ENCODE measurements around the gene AOC2. TPM values are rescaled to one million over a fixed set of nuclear protein-coding genes. Genes with fewer than 3 reads are reported as not detected.

The AOC2 gene
- total RNA-seq, 2 experiments from 2014 or later: 2.0 to 2.6 TPM

GRCh38 chr17:42806249-42806648 lies 38.1 kb upstream of the AOC2 start:
- H3K9me3 Mint-ChIP-seq: no peaks in the 10 kb centered on the region
- peaks cover 8% of the 10 kb centered on the region for H3K36me3 Mint-ChIP-seq (ENCODE audit: low read depth)
- CTCF ChIA-PET: interaction anchor here (0.9 to 1.3 kb wide), 3 partner anchors 12 to 17 kb away, joined by 3 to 8 read pairs (median 6); partner anchors contain the start of gene BECN1
- no peaks in the 10 kb centered on the region for H3K4me1 Mint-ChIP-seq (ENCODE audit: low read depth)
- no peaks in the 10 kb centered on the region for H3K27me3 Mint-ChIP-seq (ENCODE audit: low read depth)
- intact Hi-C loops (cut with micrococcal nuclease): no loop called here
- no peak overlapping the region for H3K4me3 Mint-ChIP-seq
- no peak for DNase-seq
- H3K27ac Mint-ChIP-seq: no peak overlapping the region

DNA sequence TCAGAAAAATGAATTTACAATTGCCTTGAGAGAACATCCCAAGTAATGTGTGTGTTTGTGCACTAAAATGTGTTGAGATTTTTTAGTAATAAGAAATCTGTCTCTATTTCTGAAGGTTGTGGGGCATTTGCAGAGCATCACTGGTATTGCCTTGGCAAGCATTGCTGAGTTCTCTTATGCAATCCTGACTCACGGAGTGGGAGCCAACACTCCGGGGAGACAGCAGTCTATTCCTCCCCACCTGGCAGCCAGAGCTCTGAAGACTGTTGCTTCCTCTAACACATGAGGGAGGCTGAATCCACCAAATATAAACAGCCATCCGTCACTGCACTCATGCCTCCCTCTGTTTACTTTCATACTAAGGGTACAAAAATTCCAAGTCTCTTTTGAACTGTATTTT lies 35.1 kb upstream of the AOC2 start:
- peaks cover 20% of the 10 kb centered on the region for H3K36me3 Mint-ChIP-seq (ENCODE audit: low read depth)
- DNase-seq: no peak
- no peak overlapping the region for H3K4me3 Mint-ChIP-seq
- no peaks in the 10 kb centered on the region for H3K9me3 Mint-ChIP-seq
- H3K27ac Mint-ChIP-seq: peak overlapping the region; percentile 1
- intact Hi-C loops (cut with micrococcal nuclease): no loop called here
- CTCF ChIA-PET: interaction anchor here (1.4 kb wide), 1 partner anchor 11 kb away, joined by 3 read pairs; no protein-coding TSS in a partner anchor
- no peaks in the 10 kb centered on the region for H3K27me3 Mint-ChIP-seq (ENCODE audit: low read depth)
- H3K4me1 Mint-ChIP-seq (ENCODE audit: low read depth): no peaks in the 10 kb centered on the region

DNA sequence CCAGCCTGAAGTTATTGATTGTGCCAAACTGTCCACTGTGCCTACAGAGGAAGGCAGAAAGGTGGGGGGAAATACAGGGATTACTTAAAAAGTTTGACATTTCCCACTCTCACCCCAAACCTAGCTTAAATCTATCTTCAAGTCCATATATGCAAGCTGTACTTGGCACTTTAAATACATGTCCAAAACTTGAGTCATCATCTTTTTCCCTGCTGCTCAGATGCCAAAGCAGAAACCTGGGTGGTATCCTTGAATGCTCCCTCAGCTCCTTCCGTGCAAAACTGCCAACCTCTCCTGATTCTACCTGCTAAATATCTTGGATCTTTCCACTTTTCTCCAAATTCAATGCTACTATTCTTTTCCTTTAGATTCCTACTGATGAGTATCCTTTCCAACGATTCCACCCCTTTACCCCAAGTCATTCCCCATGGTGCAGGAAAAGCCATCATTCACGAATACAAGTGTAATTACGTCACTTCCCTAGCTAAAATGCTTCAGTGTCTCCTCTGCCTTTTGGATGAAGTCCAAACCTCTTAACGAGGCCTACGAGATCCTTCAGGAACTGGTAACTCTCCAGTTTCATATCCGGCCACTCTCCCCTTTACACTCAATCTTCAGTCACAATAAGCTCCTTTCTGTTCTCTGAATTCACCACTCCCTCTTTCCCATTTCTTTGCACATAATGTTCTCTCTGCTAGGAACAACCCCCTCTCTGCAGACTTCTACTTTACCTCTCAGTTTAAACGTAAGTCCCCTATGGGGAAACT lies 29.6 kb upstream of the AOC2 start:
- Mint-ChIP-seq H3K36me3 (ENCODE audit: low read depth) (peaks cover 45% of the 10 kb centered on the region), H3K27me3 (ENCODE audit: low read depth) (no peaks in the 10 kb centered on the region), H3K4me1 (ENCODE audit: low read depth) (no peaks in the 10 kb centered on the region), H3K9me3 (no peaks in the 10 kb centered on the region), H3K4me3 (no peak overlapping the region), H3K27ac (no peak overlapping the region)
- no peak for DNase-seq
- CTCF ChIA-PET: interaction anchor here (0.6 to 1.4 kb wide), 3 partner anchors 9 to 124 kb away, joined by 3 to 4 read pairs (median 3); partner anchors contain the start of gene BECN1
- intact Hi-C loops (cut with micrococcal nuclease): no loop called here

- CTCF ChIA-PET: interaction anchor here (0.9 to 1.2 kb wide), 3 partner anchors 12 to 119 kb away, joined by 3 to 8 read pairs (median 3); no protein-coding TSS in a partner anchor
- H3K4me3 Mint-ChIP-seq: no peak overlapping the region
- H3K36me3 Mint-ChIP-seq (ENCODE audit: low read depth): peaks cover 46% of the 10 kb centered on the region
- no peak overlapping the region for H3K27ac Mint-ChIP-seq
- intact Hi-C loops (cut with micrococcal nuclease): no loop called here
- DNase-seq: no peak
- no peaks in the 10 kb centered on the region for H3K27me3 Mint-ChIP-seq (ENCODE audit: low read depth)
- H3K4me1 Mint-ChIP-seq (ENCODE audit: low read depth): peaks cover 20% of the 10 kb centered on the region
- H3K9me3 Mint-ChIP-seq: no peaks in the 10 kb centered on the region
Measured at GRCh38 chr17:42817866-42818265, 26.5 kb upstream of the AOC2 start.

GRCh38 chr17:42818379-42818778 lies 26.0 kb upstream of the AOC2 start:
- peaks cover 23% of the 10 kb centered on the region for H3K4me1 Mint-ChIP-seq (ENCODE audit: low read depth)
- no peaks in the 10 kb centered on the region for H3K9me3 Mint-ChIP-seq
- H3K4me3 Mint-ChIP-seq: no peak overlapping the region
- DNase-seq: no peak
- CTCF ChIA-PET: interaction anchor here (0.9 to 1.2 kb wide), 3 partner anchors 12 to 119 kb away, joined by 3 to 8 read pairs (median 3); no protein-coding TSS in a partner anchor
- H3K27ac Mint-ChIP-seq: no peak overlapping the region
- intact Hi-C loops (cut with micrococcal nuclease): no loop called here
- H3K27me3 Mint-ChIP-seq (ENCODE audit: low read depth): no peaks in the 10 kb centered on the region
- peaks cover 46% of the 10 kb centered on the region for H3K36me3 Mint-ChIP-seq (ENCODE audit: low read depth)

- intact Hi-C loops (cut with micrococcal nuclease): loop anchor here (1.0 kb wide), 1 partner anchor 178 kb away; the partner anchor contains the start of gene RPL27
Measured at GRCh38 chr17:42819939-42820535, 24.3 kb upstream of the AOC2 start.

DNA sequence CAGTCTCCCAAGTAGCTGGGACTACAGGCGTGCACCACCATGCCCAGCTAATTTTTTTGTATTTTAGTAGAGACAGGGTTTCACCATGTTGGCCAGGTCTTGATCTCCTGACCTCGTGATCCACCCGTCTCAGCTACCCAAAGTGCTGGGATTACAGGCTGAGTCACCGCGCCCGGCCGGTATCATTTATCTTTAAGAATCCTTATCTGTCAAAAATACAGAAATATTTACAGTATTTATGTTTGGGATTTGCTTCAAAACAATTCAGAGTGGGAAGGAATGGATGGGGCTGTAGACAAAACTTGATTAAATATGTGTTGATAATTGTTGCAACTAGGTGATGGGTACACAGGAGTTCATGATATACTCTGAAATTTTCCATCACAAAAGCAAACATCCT lies 23.2 kb upstream of the AOC2 start:
- intact Hi-C loops (cut with micrococcal nuclease): no loop called here
- Mint-ChIP-seq H3K4me1 (ENCODE audit: low read depth) (peaks cover 34% of the 10 kb centered on the region), H3K36me3 (ENCODE audit: low read depth) (peaks cover 29% of the 10 kb centered on the region), H3K27ac (no peak overlapping the region), H3K27me3 (ENCODE audit: low read depth) (no peaks in the 10 kb centered on the region), H3K9me3 (no peaks in the 10 kb centered on the region), H3K4me3 (no peak overlapping the region)
- DNase-seq: no peak
- CTCF ChIA-PET: interaction anchor here (1.0 to 2.1 kb wide), 7 partner anchors 8 to 108 kb away, joined by 3 to 16 read pairs (median 4); partner anchors contain the start of genes PSME3 and WNK4

More at GRCh38 chr17:42819939-42820535, 24.3 kb upstream of the AOC2 start:
- Mint-ChIP-seq H3K27ac (no peak overlapping the region), H3K36me3 (ENCODE audit: low read depth) (peaks cover 36% of the 10 kb centered on the region), H3K9me3 (no peaks in the 10 kb centered on the region), H3K4me1 (ENCODE audit: low read depth) (peaks cover 32% of the 10 kb centered on the region), H3K4me3 (no peak overlapping the region), H3K27me3 (ENCODE audit: low read depth) (no peaks in the 10 kb centered on the region)
- DNase-seq: peak; percentile 82
- CTCF ChIA-PET: interaction anchor here (0.6 to 2.1 kb wide), 12 partner anchors 10 to 759 kb away, joined by 3 to 16 read pairs (median 3); partner anchors contain the start of gene PSME3

DNA sequence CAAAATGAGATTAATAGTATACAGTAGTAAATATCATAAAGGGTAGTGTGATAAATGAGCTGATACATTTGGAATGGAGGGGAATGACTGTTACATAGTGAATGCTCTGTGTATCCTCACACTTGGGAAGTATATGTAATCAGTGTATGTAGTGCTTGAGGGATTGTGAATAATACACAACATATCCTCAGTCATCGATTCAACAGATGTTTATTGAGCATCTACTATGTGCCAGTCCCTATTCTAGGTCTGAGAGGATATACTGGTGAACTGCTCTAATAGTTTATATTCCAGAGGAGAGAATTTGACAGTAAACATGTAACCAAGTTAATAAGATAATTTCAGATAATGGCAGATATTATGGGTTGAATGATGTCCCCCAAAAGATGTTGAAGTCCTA lies 16.9 kb upstream of the AOC2 start:
- CTCF ChIA-PET: no interaction called here

DNA sequence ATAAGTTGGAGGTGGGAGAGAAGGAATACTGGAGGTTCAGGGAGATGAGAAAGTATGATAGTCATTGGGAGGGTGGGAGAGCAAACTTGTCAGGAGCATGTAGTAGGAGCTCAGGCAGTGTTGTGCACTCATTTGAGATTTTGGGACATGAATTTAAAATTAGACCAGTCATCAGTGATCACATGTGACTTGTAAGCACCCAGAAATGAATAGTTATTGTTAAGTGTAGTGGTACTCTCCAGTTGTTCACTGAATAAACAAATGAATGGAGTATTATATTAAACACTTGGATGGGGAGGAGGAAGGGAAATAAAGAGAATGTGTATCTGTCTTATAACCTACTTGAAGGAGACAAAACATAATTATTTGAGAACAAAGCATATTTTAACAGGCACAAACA lies 13.4 kb upstream of the AOC2 start:
- Mint-ChIP-seq H3K27ac (no peak overlapping the region), H3K4me1 (ENCODE audit: low read depth) (peaks cover 22% of the 10 kb centered on the region), H3K36me3 (ENCODE audit: low read depth) (peaks cover 7% of the 10 kb centered on the region), H3K27me3 (ENCODE audit: low read depth) (no peaks in the 10 kb centered on the region), H3K4me3 (no peak overlapping the region), H3K9me3 (no peaks in the 10 kb centered on the region)
- intact Hi-C loops (cut with micrococcal nuclease): loop anchor here (5.0 kb wide), 1 partner anchor 96 kb away; no protein-coding TSS in a partner anchor
- CTCF ChIA-PET: interaction anchor here (4.2 kb wide), 1 partner anchor 10 kb away, joined by 16 read pairs; no protein-coding TSS in a partner anchor
- DNase-seq: no peak

More for the DNA sequence above, 16.9 kb upstream of the AOC2 start:
- intact Hi-C loops (cut with micrococcal nuclease): no loop called here
- H3K27ac Mint-ChIP-seq: no peak overlapping the region
- H3K4me3 Mint-ChIP-seq: no peak overlapping the region
- no peaks in the 10 kb centered on the region for H3K36me3 Mint-ChIP-seq (ENCODE audit: low read depth)
- no peaks in the 10 kb centered on the region for H3K9me3 Mint-ChIP-seq
- H3K27me3 Mint-ChIP-seq (ENCODE audit: low read depth): no peaks in the 10 kb centered on the region
- no peak for DNase-seq
- peaks cover 26% of the 10 kb centered on the region for H3K4me1 Mint-ChIP-seq (ENCODE audit: low read depth)

DNA sequence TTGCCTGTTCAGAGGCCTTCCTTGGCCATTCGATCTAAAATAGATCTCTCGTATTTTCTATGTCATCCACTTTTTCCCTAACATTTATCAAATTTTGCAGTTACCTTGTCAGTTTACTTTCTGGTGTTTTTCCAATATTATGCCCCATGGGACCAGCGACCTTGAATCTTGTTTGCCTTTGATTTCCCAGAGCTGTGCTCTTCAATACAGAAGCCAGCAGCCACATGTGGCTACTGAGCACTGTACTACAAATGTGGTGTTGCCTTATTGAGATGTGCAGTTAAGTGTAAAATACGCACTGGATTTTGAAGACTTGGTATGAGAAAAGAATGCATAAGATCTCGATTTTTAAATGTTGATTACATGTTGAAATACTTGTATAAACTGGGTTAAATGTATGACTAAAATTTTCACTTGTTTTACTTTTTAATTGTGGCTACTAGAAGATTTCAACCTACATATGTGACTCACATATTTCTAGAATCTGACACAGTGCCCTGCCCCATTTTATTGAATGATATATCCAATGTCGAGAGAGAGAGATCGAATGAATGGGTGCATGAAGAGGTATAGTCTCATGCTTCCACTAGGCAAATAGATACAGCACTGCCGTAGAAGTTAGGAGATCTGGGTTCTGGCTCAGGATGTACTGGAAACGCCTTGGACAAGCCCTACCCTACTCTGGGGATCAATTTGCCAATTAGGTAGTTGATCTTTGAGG lies 12.0 kb upstream of the AOC2 start:
- intact Hi-C loops (cut with micrococcal nuclease): loop anchor here (1.0 to 5.0 kb wide), 3 partner anchors 8 to 148 kb away; partner anchors contain the start of genes BECN1, PTGES3L and RUNDC1
- CTCF ChIA-PET: interaction anchor here (0.9 to 4.2 kb wide), 3 partner anchors 8 to 12 kb away, joined by 3 to 16 read pairs (median 16); partner anchors contain the start of gene BECN1

DNA sequence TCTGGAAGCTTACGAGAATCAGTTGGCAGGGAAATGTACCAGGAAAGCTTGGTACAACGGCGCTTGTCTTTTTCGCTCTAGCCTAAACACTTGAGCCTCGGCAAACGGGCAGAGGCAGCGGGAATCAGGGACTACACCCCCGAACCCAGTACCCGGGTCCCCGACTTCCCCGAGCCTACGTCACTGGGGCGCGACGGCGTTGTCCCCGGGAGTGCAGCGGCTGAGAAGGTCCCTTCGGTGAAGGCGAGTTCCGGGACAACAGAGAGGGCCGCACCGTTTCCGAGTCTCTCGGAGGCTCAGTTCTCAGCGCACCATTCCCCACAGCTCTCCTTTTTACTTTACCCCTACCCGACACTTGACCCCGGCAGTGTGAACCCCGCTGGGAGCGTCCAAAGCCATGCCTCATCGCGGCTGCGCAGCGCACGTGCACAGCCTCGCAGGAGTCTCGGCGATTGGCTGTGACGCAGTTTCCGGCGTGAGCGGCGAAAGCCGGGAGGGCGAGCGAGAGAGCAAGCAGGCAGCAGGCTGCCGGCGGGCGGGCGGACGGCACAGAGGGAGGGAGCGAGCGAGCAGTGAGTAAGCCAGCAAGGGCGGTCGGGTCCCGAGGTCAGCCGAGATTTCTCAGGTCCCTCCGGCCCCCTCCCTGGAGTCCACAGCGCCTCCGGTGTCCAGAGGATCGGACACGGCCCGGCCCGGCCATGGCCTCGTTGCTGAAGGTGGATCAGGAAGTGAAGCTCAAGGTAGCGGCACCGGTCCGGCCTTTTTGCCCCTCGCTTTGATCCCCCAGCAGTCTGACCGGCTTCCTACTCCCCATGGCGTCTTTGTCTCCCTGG lies 11.2 kb upstream of the AOC2 start, which contains the start of gene PSME3:
Gene PSME3, plus strand, starts transcription at position 464 of the 833 bp plus-strand sequence. Its CDS starts 235 bp downstream, at position 699.
- intact Hi-C loops (cut with micrococcal nuclease): loop anchor here (1.0 to 5.0 kb wide), 5 partner anchors 9 to 165 kb away; partner anchors contain the start of genes BECN1, CNTD1, COA3 and PTGES3L
- peaks cover 11% of the 10 kb centered on the region for H3K36me3 Mint-ChIP-seq (ENCODE audit: low read depth)
- peak within 1 kb of the TSS; percentile 97 for H3K27ac Mint-ChIP-seq

More for the DNA sequence above, 12.0 kb upstream of the AOC2 start:
- H3K4me3 Mint-ChIP-seq: peak overlapping the region; percentile 95
- no peaks in the 10 kb centered on the region for H3K27me3 Mint-ChIP-seq (ENCODE audit: low read depth)
- peaks cover 22% of the 10 kb centered on the region for H3K4me1 Mint-ChIP-seq (ENCODE audit: low read depth)
- peaks cover 7% of the 10 kb centered on the region for H3K36me3 Mint-ChIP-seq (ENCODE audit: low read depth)
- peak overlapping the region; percentile 97 for H3K27ac Mint-ChIP-seq
- no peak for DNase-seq
- H3K9me3 Mint-ChIP-seq: no peaks in the 10 kb centered on the region

More for the DNA sequence above, 11.2 kb upstream of the AOC2 start, which contains the start of gene PSME3:
- peak within 1 kb of the TSS; percentile 95 for H3K4me3 Mint-ChIP-seq
- peak; percentile 92 for DNase-seq
- peaks cover 22% of the 10 kb centered on the region for H3K4me1 Mint-ChIP-seq (ENCODE audit: low read depth)
- no peaks in the 10 kb centered on the region for H3K9me3 Mint-ChIP-seq
- no peaks in the 10 kb centered on the region for H3K27me3 Mint-ChIP-seq (ENCODE audit: low read depth)
- CTCF ChIA-PET: interaction anchor here (0.6 to 4.2 kb wide), 5 partner anchors 9 to 191 kb away, joined by 3 to 16 read pairs (median 6); partner anchors contain the start of genes AOC2, BECN1 and RPL27

Measured in activated naive CD4-positive, alpha-beta T cell treated with anti-CD3 and anti-CD28 coated beads for 36 hours (primary cell).